Thyroid gland (tissue), 4 donors: ENCODE results near the gene STAB1.

Experiments
- POLR2A ChIP-seq, 2 donors: fragments of 450-650 bp; IDR thresholded peaks; one replicate each; pipeline ENCODE4 v1.6.1; 2017; ENCODE audit warnings: antibody characterized with exemption in 2 of 2, mild to moderate bottlenecking in 2 of 2, moderate library complexity in 1 of 2
- TF ChIP-seq, protein P1 (sequence below), 6 experiments: fragments of 200-600 bp in 3 of 6; fragments of 450-650 bp in 3 of 6; sonication (generic) in 3 of 6; IDR thresholded peaks; one replicate each; pipeline ENCODE4 v1.5.1; 2016 to 2019; ENCODE audit warnings: antibody characterized with exemption in 6 of 6, mild to moderate bottlenecking in 2 of 6, inconsistent platforms in 1 of 6, moderate library complexity in 1 of 6

- TF ChIP-seq, protein P1, sequence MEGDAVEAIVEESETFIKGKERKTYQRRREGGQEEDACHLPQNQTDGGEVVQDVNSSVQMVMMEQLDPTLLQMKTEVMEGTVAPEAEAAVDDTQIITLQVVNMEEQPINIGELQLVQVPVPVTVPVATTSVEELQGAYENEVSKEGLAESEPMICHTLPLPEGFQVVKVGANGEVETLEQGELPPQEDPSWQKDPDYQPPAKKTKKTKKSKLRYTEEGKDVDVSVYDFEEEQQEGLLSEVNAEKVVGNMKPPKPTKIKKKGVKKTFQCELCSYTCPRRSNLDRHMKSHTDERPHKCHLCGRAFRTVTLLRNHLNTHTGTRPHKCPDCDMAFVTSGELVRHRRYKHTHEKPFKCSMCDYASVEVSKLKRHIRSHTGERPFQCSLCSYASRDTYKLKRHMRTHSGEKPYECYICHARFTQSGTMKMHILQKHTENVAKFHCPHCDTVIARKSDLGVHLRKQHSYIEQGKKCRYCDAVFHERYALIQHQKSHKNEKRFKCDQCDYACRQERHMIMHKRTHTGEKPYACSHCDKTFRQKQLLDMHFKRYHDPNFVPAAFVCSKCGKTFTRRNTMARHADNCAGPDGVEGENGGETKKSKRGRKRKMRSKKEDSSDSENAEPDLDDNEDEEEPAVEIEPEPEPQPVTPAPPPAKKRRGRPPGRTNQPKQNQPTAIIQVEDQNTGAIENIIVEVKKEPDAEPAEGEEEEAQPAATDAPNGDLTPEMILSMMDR (IDR thresholded peaks at IDR 0.05), result no peak
- TF ChIP-seq POLR2A (IDR thresholded peaks at IDR 0.05), result no peak
These were observed 4.1 kb upstream of the STAB1 start for GRCh38 chr3:52490939-52491526.
